NOMO-1 treated with DMSO at 0.1 percent for 48 hours (cell line): Measurements from ENCODE around the gene PBX2.
"Not testable (repeated sequence)": the region's sequence is repeated elsewhere in the genome, so short reads cannot be mapped to it uniquely, and the experiment has no call there.

ENCODE experiments used
- DNase-seq: peaks from one replicate; lab custom pipeline; 2025; ENCODE audit not compliant: unreplicated experiment; lab: John Stamatoyannopoulos, UW

Gene PBX2

GRCh38 chr6:32187725-32188380 is 2.1 kb downstream of the PBX2 start:
- DNase-seq, result not testable (repeated sequence)

- DNase-seq, result no peak
Observed at GRCh38 chr6:32187009-32187709, 2.8 kb downstream of the PBX2 start.

GRCh38 chr6:32186151-32186840 is 3.7 kb downstream of the PBX2 start:
- not testable (repeated sequence) for DNase-seq

GRCh38 chr6:32185681-32186131 is 4.3 kb downstream of the PBX2 start:
- DNase-seq, result peak; percentile 52

- no peak for DNase-seq
Observed at GRCh38 chr6:32184084-32184640, 5.8 kb downstream of the PBX2 start, which contains the start of gene AGER. Gene AGER (minus strand): TSS chr6:32184253. CDS start chr6:32184222, 31 bp downstream.

GRCh38 chr6:32183483-32184083 is 6.4 kb downstream of the PBX2 start:
- DNase-seq, result no peak

GRCh38 chr6:32183030-32183429 is 7.0 kb downstream of the PBX2 start:
- no peak for DNase-seq

- DNase-seq, result no peak
Observed at GRCh38 chr6:32182555-32182981, 7.4 kb downstream of the PBX2 start.

- DNase-seq, result no peak
Observed at GRCh38 chr6:32181915-32182529, 8.0 kb downstream of the PBX2 start.

GRCh38 chr6:32181148-32181702 is 8.8 kb downstream of the PBX2 start:
- no peak for DNase-seq

GRCh38 chr6:32179766-32180405 is 10.1 kb downstream of the PBX2 start:
- DNase-seq, result no peak

GRCh38 chr6:32178547-32179440 is 11.2 kb downstream of the PBX2 start:
- DNase-seq, result no peak

- peak; percentile 100 for DNase-seq
Observed at GRCh38 chr6:32177788-32178546, 12.0 kb downstream of the PBX2 start, which contains the start of gene RNF5. Gene RNF5 (plus strand): TSS chr6:32178405. CDS start chr6:32178512, 107 bp downstream.

- peak; percentile 51 for DNase-seq
Observed at GRCh38 chr6:32177183-32177787, 12.7 kb downstream of the PBX2 start.

- DNase-seq, result no peak
Observed at GRCh38 chr6:32176476-32177182, 13.4 kb downstream of the PBX2 start.

GRCh38 chr6:32175711-32176475 is 14.1 kb downstream of the PBX2 start, which contains the start of gene AGPAT1:
Gene AGPAT1 (minus strand): TSS chr6:32176084. CDS start chr6:32171496, 4,588 bp downstream.
- peak; percentile 91 for DNase-seq
